Activated naive CD8-positive, alpha-beta T cell treated with anti-CD3 and anti-CD28 coated beads, Interleukin-2, amount 50 U/mL, for 24 hours (primary cell): Measurements from ENCODE around the gene TDRD6.

Source experiments
- ATAC-seq: fragments of 150-1000 bp; cut with Tn5 transposase; one replicate; pipeline ENCODE4 v1.10.0; 2021
- DNase-seq: peaks from one replicate; pipeline ENCODE4 v3.0.0; 2021
- H3K27ac Mint-ChIP-seq: one replicate; pipeline ENCODE4 v1.8.0; 2021; ENCODE audit warnings: mild to moderate bottlenecking, mixed read lengths
- H3K27me3 Mint-ChIP-seq: one replicate; pipeline ENCODE4 v1.8.0; 2021; ENCODE audit warnings: mixed read lengths
- H3K36me3 Mint-ChIP-seq: one replicate; pipeline ENCODE4 v1.8.0; 2021; ENCODE audit warnings: low read depth, mixed read lengths
- H3K4me1 Mint-ChIP-seq: one replicate; pipeline ENCODE4 v1.8.0; 2021; ENCODE audit warnings: mixed read lengths
- H3K4me3 Mint-ChIP-seq: one replicate; pipeline ENCODE4 v1.8.0; 2021; ENCODE audit warnings: mild to moderate bottlenecking, moderate library complexity, mixed read lengths
- H3K9me3 Mint-ChIP-seq: one replicate; pipeline ENCODE4 v1.8.0; 2021; ENCODE audit warnings: mixed read lengths

TDRD6 gene

GRCh38 chr6:46655803-46656202 lies 31.9 kb upstream of the TDRD6 start:
- H3K36me3 Mint-ChIP-seq, result no peaks in the 10 kb centered on the region
- peaks cover 40% of the 10 kb centered on the region for H3K27me3 Mint-ChIP-seq
- DNase-seq (no peak), ATAC-seq (no peak)
- no peaks in the 10 kb centered on the region for H3K9me3 Mint-ChIP-seq
- H3K27ac Mint-ChIP-seq, result no peak overlapping the region
- peaks cover 13% of the 10 kb centered on the region for H3K4me1 Mint-ChIP-seq
- H3K4me3 Mint-ChIP-seq, result no peak overlapping the region

- Mint-ChIP-seq H3K36me3 (no peaks in the 10 kb centered on the region), H3K27me3 (peaks cover 26% of the 10 kb centered on the region), H3K27ac (no peak overlapping the region), H3K4me1 (peaks cover 6% of the 10 kb centered on the region), H3K4me3 (no peak overlapping the region), H3K9me3 (no peaks in the 10 kb centered on the region)
- DNase-seq (no peak), ATAC-seq (no peak)
These were observed 30.0 kb upstream of the TDRD6 start for GRCh38 chr6:46657642-46658041.

GRCh38 chr6:46661483-46661882 lies 26.2 kb upstream of the TDRD6 start:
- ATAC-seq (no peak), DNase-seq (no peak)
- no peaks in the 10 kb centered on the region for H3K9me3 Mint-ChIP-seq
- H3K27me3 Mint-ChIP-seq, result peaks cover 4% of the 10 kb centered on the region
- H3K4me3 Mint-ChIP-seq, result no peak overlapping the region
- no peak overlapping the region for H3K27ac Mint-ChIP-seq
- H3K4me1 Mint-ChIP-seq, result no peaks in the 10 kb centered on the region
- H3K36me3 Mint-ChIP-seq, result no peaks in the 10 kb centered on the region

- Mint-ChIP-seq H3K36me3 (no peaks in the 10 kb centered on the region), H3K4me1 (no peaks in the 10 kb centered on the region), H3K27me3 (peaks cover 4% of the 10 kb centered on the region), H3K9me3 (no peaks in the 10 kb centered on the region), H3K27ac (no peak overlapping the region), H3K4me3 (no peak overlapping the region)
- ATAC-seq (no peak), DNase-seq (no peak)
These were observed 20.3 kb upstream of the TDRD6 start for GRCh38 chr6:46667377-46667776.

- DNase-seq (no peak), ATAC-seq (no peak)
- Mint-ChIP-seq H3K27me3 (no peaks in the 10 kb centered on the region), H3K9me3 (no peaks in the 10 kb centered on the region), H3K27ac (no peak overlapping the region), H3K36me3 (no peaks in the 10 kb centered on the region), H3K4me1 (no peaks in the 10 kb centered on the region), H3K4me3 (no peak overlapping the region)
These were observed 13.3 kb upstream of the TDRD6 start for GRCh38 chr6:46674410-46674809.

- DNase-seq (no peak), ATAC-seq (no peak)
- Mint-ChIP-seq H3K9me3 (no peaks in the 10 kb centered on the region), H3K27ac (no peak overlapping the region), H3K27me3 (peaks cover 5% of the 10 kb centered on the region), H3K4me3 (no peak overlapping the region), H3K4me1 (no peaks in the 10 kb centered on the region), H3K36me3 (no peaks in the 10 kb centered on the region)
These were observed 10.9 kb upstream of the TDRD6 start for GRCh38 chr6:46676604-46677313.

- Mint-ChIP-seq H3K9me3 (no peaks in the 10 kb centered on the region), H3K4me3 (no peak overlapping the region), H3K27ac (no peak overlapping the region), H3K4me1 (no peaks in the 10 kb centered on the region), H3K36me3 (no peaks in the 10 kb centered on the region), H3K27me3 (peaks cover 11% of the 10 kb centered on the region)
- ATAC-seq (no peak), DNase-seq (no peak)
These were observed 10.4 kb upstream of the TDRD6 start for GRCh38 chr6:46677314-46677654.

DNA sequence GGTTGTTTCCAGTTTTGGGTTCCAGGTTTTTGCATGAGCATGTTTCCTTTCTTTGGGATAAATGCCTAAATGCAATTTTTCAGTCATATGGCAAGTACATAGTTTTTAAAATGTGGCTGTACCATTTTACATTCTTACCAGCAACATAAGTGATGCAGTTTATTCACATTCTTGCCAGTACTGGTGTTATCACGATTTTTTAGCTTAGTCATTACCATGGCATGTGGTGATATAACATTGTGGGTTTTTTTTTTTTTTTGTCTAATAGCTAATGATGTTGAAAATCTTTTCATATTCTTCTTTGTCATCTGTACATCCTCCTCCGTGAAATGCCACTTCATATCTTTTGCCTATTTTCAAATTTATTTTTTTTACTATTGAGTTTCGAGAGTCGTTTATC lies 2.9 kb upstream of the TDRD6 start:
- H3K27me3 Mint-ChIP-seq, result peaks cover 13% of the 10 kb centered on the region
- no peaks in the 10 kb centered on the region for H3K36me3 Mint-ChIP-seq
- no peak overlapping the region for H3K27ac Mint-ChIP-seq
- H3K4me1 Mint-ChIP-seq, result no peaks in the 10 kb centered on the region
- H3K9me3 Mint-ChIP-seq, result no peaks in the 10 kb centered on the region
- no peak overlapping the region for H3K4me3 Mint-ChIP-seq
- DNase-seq (no peak), ATAC-seq (no peak)

DNA sequence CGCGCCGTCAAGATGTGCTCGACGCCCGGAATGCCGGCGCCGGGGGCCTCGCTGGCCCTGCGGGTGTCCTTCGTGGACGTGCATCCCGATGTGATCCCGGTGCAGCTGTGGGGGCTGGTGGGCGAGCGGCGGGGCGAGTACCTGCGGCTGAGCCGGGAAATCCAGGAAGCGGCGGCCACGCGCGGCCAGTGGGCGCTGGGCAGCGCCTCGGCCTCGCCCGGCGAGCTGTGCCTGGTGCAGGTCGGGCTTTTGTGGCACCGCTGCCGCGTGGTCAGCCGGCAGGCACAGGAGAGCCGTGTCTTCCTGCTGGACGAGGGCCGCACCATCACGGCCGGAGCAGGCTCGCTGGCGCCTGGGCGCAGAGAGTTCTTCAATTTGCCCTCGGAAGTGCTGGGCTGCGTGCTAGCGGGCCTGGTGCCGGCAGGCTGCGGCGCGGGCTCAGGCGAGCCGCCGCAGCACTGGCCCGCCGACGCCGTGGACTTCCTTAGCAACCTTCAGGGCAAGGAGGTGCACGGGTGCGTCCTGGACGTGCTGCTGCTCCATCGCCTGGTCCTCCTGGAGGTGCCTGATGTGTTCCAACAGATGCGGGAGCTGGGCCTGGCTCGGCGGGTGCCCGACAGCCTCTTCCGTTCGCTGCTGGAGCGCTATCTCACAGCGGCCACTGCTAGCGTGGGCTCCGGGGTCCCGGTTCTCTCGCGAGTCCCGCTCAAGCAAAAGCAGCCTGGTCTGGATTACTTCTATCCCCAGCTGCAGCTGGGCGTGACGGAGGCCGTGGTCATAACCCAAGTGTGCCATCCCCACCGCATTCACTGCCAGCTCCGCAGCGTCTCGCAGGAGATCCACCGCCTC lies 656 bp downstream of the TDRD6 start:
- Mint-ChIP-seq H3K27ac (no peak overlapping the region), H3K27me3 (no peaks in the 10 kb centered on the region), H3K4me3 (no peak overlapping the region), H3K36me3 (no peaks in the 10 kb centered on the region), H3K9me3 (no peaks in the 10 kb centered on the region), H3K4me1 (no peaks in the 10 kb centered on the region)
- DNase-seq (no peak), ATAC-seq (no peak)

DNA sequence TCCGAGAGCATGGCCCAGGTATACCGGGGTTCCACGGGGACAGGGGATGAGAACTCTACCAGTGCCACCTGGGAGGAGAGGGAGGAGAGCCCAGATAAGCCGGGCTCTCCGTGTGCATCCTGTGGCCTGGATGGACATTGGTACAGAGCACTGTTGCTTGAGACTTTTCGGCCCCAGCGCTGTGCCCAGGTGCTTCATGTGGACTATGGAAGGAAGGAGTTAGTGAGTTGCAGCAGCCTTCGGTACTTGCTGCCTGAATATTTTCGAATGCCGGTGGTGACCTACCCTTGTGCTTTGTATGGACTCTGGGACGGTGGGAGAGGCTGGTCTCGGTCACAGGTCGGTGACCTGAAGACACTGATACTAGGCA lies 1.3 kb downstream of the TDRD6 start:
- Mint-ChIP-seq H3K9me3 (no peaks in the 10 kb centered on the region), H3K27me3 (no peaks in the 10 kb centered on the region)

GRCh38 chr6:46689657-46690056 lies 2.0 kb downstream of the TDRD6 start:
- H3K4me3 Mint-ChIP-seq, result no peak overlapping the region
- ATAC-seq (no peak), DNase-seq (no peak)
- no peaks in the 10 kb centered on the region for H3K4me1 Mint-ChIP-seq
- H3K36me3 Mint-ChIP-seq, result no peaks in the 10 kb centered on the region
- H3K9me3 Mint-ChIP-seq, result no peaks in the 10 kb centered on the region
- H3K27me3 Mint-ChIP-seq, result no peaks in the 10 kb centered on the region
- H3K27ac Mint-ChIP-seq, result no peak overlapping the region

More for the DNA sequence above, 1.3 kb downstream of the TDRD6 start:
- H3K4me3 Mint-ChIP-seq, result no peak overlapping the region
- no peaks in the 10 kb centered on the region for H3K4me1 Mint-ChIP-seq
- ATAC-seq (no peak), DNase-seq (no peak)
- no peaks in the 10 kb centered on the region for H3K36me3 Mint-ChIP-seq
- no peak overlapping the region for H3K27ac Mint-ChIP-seq

DNA sequence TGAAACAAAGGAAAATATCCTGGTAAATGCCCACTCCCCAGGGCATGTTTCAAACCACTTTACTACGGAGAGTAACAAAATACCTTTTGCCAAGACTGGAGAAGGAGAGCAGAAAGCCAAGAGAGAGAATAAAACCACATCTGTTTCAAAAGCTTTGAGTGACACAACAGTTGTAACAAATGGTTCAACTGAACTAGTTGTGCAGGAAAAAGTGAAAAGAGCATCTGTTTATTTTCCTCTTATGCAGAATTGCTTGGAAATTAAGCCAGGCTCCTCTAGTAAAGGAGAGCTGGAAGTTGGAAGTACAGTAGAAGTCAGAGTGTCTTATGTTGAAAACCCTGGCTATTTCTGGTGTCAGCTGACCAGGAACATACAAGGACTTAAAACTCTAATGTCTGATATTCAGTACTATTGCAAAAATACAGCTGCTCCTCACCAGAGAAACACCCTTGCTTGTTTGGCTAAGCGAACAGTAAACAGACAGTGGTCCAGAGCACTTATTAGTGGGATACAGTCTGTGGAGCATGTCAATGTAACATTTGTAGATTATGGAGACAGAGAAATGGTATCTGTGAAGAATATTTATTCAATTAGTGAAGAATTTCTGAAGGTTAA lies 2.6 kb downstream of the TDRD6 start:
- Mint-ChIP-seq H3K27ac (no peak overlapping the region), H3K9me3 (no peaks in the 10 kb centered on the region), H3K27me3 (no peaks in the 10 kb centered on the region), H3K36me3 (no peaks in the 10 kb centered on the region), H3K4me1 (no peaks in the 10 kb centered on the region), H3K4me3 (no peak overlapping the region)
- no peak for DNase-seq
- no peak for ATAC-seq

DNA sequence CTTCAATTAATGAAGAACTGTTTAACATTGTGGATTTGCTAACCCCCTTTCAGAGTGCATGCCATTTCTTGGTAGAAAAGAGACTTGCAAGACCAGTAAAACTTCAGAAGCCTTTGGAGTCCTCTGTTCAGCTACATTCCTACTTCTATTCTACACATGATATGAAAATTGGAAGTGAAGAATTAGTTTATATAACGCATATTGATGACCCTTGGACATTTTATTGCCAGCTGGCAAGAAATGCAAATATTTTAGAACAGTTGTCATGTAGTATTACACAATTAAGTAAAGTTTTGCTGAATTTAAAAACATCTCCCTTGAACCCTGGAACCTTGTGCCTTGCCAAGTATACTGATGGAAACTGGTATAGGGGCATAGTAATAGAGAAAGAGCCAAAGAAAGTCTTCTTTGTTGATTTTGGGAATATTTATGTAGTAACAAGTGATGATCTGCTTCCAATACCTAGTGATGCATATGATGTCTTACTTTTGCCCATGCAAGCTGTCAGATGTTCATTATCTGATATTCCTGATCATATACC lies 3.3 kb downstream of the TDRD6 start:
- no peaks in the 10 kb centered on the region for H3K4me1 Mint-ChIP-seq
- H3K9me3 Mint-ChIP-seq, result no peaks in the 10 kb centered on the region
- no peaks in the 10 kb centered on the region for H3K36me3 Mint-ChIP-seq
- DNase-seq, result no peak
- H3K27me3 Mint-ChIP-seq, result peaks cover 2% of the 10 kb centered on the region
- no peak for ATAC-seq
- H3K4me3 Mint-ChIP-seq, result no peak overlapping the region
- H3K27ac Mint-ChIP-seq, result no peak overlapping the region

GRCh38 chr6:46699970-46700369 lies 12.3 kb downstream of the TDRD6 start:
- no peaks in the 10 kb centered on the region for H3K36me3 Mint-ChIP-seq
- no peak overlapping the region for H3K27ac Mint-ChIP-seq
- H3K4me3 Mint-ChIP-seq, result no peak overlapping the region
- H3K27me3 Mint-ChIP-seq, result peaks cover 22% of the 10 kb centered on the region
- H3K9me3 Mint-ChIP-seq, result no peaks in the 10 kb centered on the region
- H3K4me1 Mint-ChIP-seq, result no peaks in the 10 kb centered on the region
- no peak for DNase-seq
- no peak for ATAC-seq

DNA sequence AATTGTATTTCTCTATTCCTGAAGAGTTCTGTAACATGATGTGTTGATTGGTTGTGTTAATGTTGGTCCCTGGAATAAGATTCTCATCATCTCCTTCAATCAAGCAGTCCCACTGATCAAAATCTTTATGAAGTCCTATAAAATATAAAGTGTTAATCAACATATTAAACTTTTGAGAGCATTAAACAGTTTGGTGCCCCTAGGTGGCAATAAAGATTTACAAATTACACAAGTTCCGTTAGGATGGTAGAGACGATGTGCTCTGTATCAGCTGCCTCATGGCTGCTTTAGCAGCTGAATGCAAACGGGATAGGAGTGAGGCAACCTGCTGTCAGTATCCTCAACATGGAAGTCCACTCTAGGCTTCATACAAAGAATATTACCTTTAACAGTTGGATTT lies 16.9 kb downstream of the TDRD6 start:
- H3K4me3 Mint-ChIP-seq, result no peak overlapping the region
- no peak for DNase-seq
- no peak overlapping the region for H3K27ac Mint-ChIP-seq
- H3K36me3 Mint-ChIP-seq, result no peaks in the 10 kb centered on the region
- ATAC-seq, result no peak
- H3K27me3 Mint-ChIP-seq, result peaks cover 25% of the 10 kb centered on the region
- no peaks in the 10 kb centered on the region for H3K4me1 Mint-ChIP-seq
- no peaks in the 10 kb centered on the region for H3K9me3 Mint-ChIP-seq
